Measurements from ENCODE around the gene PBX1. TPM values are rescaled to one million over a fixed set of nuclear protein-coding genes. Genes with fewer than 3 reads are reported as not detected.
"Not testable (repeated sequence)": the region's sequence is repeated elsewhere in the genome, so short reads cannot be mapped to it uniquely, and the experiment has no call there.

Gene PBX1
- total and polyA plus RNA-seq, 4 donors, result 2.2 to 17.3 (median 5.1) TPM

DNA sequence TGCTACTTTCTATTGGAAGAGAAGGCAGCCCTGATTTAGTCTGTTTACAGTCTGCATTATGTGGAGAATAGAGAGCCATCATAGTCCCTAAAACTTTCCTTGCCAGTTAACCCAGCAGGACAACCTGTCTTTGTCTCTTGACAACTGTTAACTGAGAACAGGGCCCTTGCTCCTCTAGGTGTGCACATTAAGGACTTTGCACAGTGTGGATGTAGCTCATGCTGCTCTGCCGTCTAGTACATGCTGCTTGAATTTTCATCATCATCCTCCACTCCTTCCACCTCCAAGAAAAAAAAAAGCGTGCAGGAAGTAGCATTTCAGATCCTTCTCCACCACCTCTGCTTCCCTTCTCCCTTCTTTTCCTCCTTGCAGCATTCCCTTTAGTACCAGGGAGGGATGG, 91.5 kb downstream of the PBX1 start (continued):
- TF ChIP-seq RAD21 (IDR thresholded peaks at IDR 0.05) (no peak), RXRA (IDR thresholded peaks at IDR 0.05) (no peak)

DNA sequence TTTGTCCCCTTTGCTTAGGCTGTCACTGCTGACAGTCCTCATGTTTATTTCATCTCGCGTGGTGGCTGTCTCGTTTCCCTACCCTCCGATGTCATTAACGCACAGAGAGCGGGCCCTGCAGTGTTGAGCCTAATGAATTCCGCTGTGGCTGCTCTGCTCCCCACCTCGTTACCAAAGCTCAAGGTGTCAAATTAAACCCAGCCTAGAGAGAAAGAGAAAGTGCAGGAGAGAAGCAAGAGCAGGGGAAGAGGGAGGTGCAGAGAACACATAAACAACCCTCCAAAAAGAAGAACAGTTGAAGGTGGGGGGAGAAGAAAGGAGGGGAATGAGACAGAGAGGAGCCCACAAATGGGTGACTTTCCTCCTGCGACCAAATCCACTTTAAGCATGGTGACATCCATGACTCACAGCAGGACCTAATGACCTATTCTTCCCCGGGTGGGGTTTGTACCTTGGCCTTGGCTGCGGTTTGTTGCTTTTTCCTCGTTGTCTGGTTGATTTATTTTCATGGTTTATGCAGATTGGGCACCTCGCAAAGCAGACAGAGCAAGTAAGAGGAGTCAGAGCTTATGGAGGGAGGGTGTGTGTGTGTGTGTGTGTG, 92.5 kb downstream of the PBX1 start:
- no peak for DNase-seq (ENCODE audit: low spot score)
- TF ChIP-seq RXRA (IDR thresholded peaks at IDR 0.05), result no peak
- no peak for TF ChIP-seq SP1 (IDR thresholded peaks at IDR 0.05)
- TF ChIP-seq NR2F2 (IDR thresholded peaks at IDR 0.05), result peak; percentile 80
- peak in 1 of 2 donors; percentile 10 for TF ChIP-seq HNF4A (conservative IDR thresholded peaks at IDR 0.05)
- no peak for TF ChIP-seq EGR1 (IDR thresholded peaks at IDR 0.05; ENCODE audit: low read depth in 2 of 2)
- no peak for TF ChIP-seq GABPA (IDR thresholded peaks at IDR 0.05 in 1 of 2, conservative IDR thresholded peaks at IDR 0.05 in 1 of 2)
- TF ChIP-seq, protein P1, sequence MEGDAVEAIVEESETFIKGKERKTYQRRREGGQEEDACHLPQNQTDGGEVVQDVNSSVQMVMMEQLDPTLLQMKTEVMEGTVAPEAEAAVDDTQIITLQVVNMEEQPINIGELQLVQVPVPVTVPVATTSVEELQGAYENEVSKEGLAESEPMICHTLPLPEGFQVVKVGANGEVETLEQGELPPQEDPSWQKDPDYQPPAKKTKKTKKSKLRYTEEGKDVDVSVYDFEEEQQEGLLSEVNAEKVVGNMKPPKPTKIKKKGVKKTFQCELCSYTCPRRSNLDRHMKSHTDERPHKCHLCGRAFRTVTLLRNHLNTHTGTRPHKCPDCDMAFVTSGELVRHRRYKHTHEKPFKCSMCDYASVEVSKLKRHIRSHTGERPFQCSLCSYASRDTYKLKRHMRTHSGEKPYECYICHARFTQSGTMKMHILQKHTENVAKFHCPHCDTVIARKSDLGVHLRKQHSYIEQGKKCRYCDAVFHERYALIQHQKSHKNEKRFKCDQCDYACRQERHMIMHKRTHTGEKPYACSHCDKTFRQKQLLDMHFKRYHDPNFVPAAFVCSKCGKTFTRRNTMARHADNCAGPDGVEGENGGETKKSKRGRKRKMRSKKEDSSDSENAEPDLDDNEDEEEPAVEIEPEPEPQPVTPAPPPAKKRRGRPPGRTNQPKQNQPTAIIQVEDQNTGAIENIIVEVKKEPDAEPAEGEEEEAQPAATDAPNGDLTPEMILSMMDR (IDR thresholded peaks at IDR 0.05; ENCODE audit: low read depth, low read length, missing input control), result no peak
- no peak for TF ChIP-seq JUND (IDR thresholded peaks at IDR 0.05)
- TF ChIP-seq, protein P2, sequence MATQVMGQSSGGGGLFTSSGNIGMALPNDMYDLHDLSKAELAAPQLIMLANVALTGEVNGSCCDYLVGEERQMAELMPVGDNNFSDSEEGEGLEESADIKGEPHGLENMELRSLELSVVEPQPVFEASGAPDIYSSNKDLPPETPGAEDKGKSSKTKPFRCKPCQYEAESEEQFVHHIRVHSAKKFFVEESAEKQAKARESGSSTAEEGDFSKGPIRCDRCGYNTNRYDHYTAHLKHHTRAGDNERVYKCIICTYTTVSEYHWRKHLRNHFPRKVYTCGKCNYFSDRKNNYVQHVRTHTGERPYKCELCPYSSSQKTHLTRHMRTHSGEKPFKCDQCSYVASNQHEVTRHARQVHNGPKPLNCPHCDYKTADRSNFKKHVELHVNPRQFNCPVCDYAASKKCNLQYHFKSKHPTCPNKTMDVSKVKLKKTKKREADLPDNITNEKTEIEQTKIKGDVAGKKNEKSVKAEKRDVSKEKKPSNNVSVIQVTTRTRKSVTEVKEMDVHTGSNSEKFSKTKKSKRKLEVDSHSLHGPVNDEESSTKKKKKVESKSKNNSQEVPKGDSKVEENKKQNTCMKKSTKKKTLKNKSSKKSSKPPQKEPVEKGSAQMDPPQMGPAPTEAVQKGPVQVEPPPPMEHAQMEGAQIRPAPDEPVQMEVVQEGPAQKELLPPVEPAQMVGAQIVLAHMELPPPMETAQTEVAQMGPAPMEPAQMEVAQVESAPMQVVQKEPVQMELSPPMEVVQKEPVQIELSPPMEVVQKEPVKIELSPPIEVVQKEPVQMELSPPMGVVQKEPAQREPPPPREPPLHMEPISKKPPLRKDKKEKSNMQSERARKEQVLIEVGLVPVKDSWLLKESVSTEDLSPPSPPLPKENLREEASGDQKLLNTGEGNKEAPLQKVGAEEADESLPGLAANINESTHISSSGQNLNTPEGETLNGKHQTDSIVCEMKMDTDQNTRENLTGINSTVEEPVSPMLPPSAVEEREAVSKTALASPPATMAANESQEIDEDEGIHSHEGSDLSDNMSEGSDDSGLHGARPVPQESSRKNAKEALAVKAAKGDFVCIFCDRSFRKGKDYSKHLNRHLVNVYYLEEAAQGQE (IDR thresholded peaks at IDR 0.05), result no peak
- peaks cover 0 to 2% (median 0%) of the 10 kb centered on the region in 4 donors for H3K4me1 ChIP-seq (ENCODE audit: control insufficient read depth in 4 of 4, insufficient read depth in 4 of 4, low read length in 3 of 4)
- H3K9me3 ChIP-seq (ENCODE audit: control insufficient read depth in 4 of 4, low read length in 3 of 4), result no peaks in the 10 kb centered on the region
- no peaks in the 10 kb centered on the region for H3K36me3 ChIP-seq (ENCODE audit: control insufficient read depth in 4 of 4, insufficient read depth in 3 of 4, low read depth in 1 of 4, low read length in 3 of 4)
- no peak overlapping the region for H3K27ac ChIP-seq (ENCODE audit: low read depth in 1 of 2, low read length in 2 of 2)
- no peak overlapping the region for H3K4me3 ChIP-seq (ENCODE audit: low read depth in 1 of 3, low read length in 3 of 3)
- H3K9ac ChIP-seq (ENCODE audit: low read depth in 1 of 2, low read length in 2 of 2), result no peak overlapping the region
- no peaks in the 10 kb centered on the region for H3K27me3 ChIP-seq (ENCODE audit: control insufficient read depth in 4 of 4, insufficient read depth in 4 of 4, low read length in 3 of 4)
- WGBS, result 57% methylated on average over 13 of the region's 13 CpGs

DNA sequence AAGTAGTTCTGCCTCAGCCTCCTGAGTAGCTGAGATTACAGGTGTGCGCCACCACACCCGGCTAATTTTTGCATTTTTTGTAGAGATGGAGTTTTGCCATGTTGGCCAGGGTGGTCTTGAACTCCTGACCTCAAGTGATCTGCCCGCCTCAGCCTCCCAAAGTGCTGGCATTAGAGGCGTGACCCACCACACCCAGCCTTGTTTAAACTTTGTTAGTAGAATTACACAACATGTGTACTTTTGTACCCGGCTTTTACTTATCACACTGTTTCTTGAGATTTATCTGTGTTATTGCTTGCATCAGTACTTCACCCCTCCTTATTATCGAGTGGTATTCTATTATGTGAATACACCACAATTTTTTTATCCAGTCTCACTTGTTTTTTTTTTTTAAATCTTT, 94.0 kb downstream of the PBX1 start:
- 66% methylated on average over 6 of the region's 6 CpGs for WGBS
- peak in 1 of 2 donors; percentile 31 for TF ChIP-seq HNF4A (conservative IDR thresholded peaks at IDR 0.05)
- H3K9ac ChIP-seq (ENCODE audit: low read depth in 1 of 2, low read length in 2 of 2); H3K27ac ChIP-seq (ENCODE audit: low read depth in 1 of 2, low read length in 2 of 2); H3K9me3 ChIP-seq (ENCODE audit: control insufficient read depth in 4 of 4, low read length in 3 of 4); H3K4me3 ChIP-seq (ENCODE audit: low read depth in 1 of 3, low read length in 3 of 3); DNase-seq (ENCODE audit: low spot score); H3K27me3 ChIP-seq (ENCODE audit: control insufficient read depth in 4 of 4, insufficient read depth in 4 of 4, low read length in 3 of 4); H3K36me3 ChIP-seq (ENCODE audit: control insufficient read depth in 4 of 4, insufficient read depth in 3 of 4, low read depth in 1 of 4, low read length in 3 of 4); H3K4me1 ChIP-seq (ENCODE audit: control insufficient read depth in 4 of 4, insufficient read depth in 4 of 4, low read length in 3 of 4): not testable (repeated sequence)

DNA sequence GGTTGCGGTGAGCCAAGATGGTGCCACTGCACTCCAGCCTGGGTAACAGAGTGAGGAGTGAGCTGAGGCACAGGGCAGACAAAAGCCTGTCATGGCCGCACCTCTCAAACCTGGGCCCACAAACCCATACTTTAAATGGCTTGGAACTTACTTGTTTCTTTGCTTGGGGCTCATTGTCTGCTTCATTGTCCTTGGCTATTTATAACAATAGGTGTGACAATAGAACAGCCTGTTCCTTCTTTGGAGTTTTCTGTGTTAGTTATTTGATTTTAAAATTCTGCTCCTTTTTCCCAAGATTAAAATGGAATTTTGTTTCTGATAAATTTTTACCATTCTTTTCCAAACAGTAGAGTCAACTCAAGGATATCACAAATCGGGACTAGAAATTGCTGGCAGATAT, 94.7 kb downstream of the PBX1 start:
- TF ChIP-seq FOXA2 (IDR thresholded peaks at IDR 0.05) (no peak), RAD21 (IDR thresholded peaks at IDR 0.05) (no peak), SP1 (IDR thresholded peaks at IDR 0.05) (no peak), EGR1 (IDR thresholded peaks at IDR 0.05; ENCODE audit: low read depth in 2 of 2) (no peak), FOXA1 (IDR thresholded peaks at IDR 0.05) (no peak), HNF4A (conservative IDR thresholded peaks at IDR 0.05) (no peak), JUND (IDR thresholded peaks at IDR 0.05) (no peak), TAF1 (conservative IDR thresholded peaks at IDR 0.05) (no peak)
- TF ChIP-seq, protein P3, sequence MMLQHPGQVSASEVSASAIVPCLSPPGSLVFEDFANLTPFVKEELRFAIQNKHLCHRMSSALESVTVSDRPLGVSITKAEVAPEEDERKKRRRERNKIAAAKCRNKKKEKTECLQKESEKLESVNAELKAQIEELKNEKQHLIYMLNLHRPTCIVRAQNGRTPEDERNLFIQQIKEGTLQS (IDR thresholded peaks at IDR 0.05), result no peak
- Histone ChIP-seq H3K27me3 (ENCODE audit: control insufficient read depth in 4 of 4, insufficient read depth in 4 of 4, low read length in 3 of 4) (no peaks in the 10 kb centered on the region), H3K4me3 (ENCODE audit: low read depth in 1 of 3, low read length in 3 of 3) (no peak overlapping the region), H3K4me1 (ENCODE audit: control insufficient read depth in 4 of 4, insufficient read depth in 4 of 4, low read length in 3 of 4) (peaks cover 0 to under 1% (median 0%) of the 10 kb centered on the region in 4 donors), H3K36me3 (ENCODE audit: control insufficient read depth in 4 of 4, insufficient read depth in 3 of 4, low read depth in 1 of 4, low read length in 3 of 4) (no peaks in the 10 kb centered on the region), H3K9me3 (ENCODE audit: control insufficient read depth in 4 of 4, low read length in 3 of 4) (no peaks in the 10 kb centered on the region), H3K9ac (ENCODE audit: low read depth in 1 of 2, low read length in 2 of 2) (no peak overlapping the region), H3K27ac (ENCODE audit: low read depth in 1 of 2, low read length in 2 of 2) (no peak overlapping the region)
- 92% methylated on average over 3 of the region's 3 CpGs for WGBS
- DNase-seq (ENCODE audit: low spot score), result no peak
